ENCODE data around the gene ACTN2.

ACTN2 gene

GRCh38 chr1:236767276-236767675 is 81.0 kb downstream of the ACTN2 start:
- Histone ChIP-seq H3K4me3 (no peak overlapping the region), H3K36me3 (peaks cover 0 to 11% (median 4%) of the 10 kb centered on the region in 3 donors), H3K9me3 (no peaks in the 10 kb centered on the region), H3K4me1 (no peaks in the 10 kb centered on the region), H3K27me3 (no peaks in the 10 kb centered on the region), H3K27ac (no peak overlapping the region)
- no peak for TF ChIP-seq CTCF (IDR thresholded peaks at IDR 0.05)
- intact Hi-C loops (cut with DNase I; ENCODE audit: low total_unique reads), result loop anchor here (10.0 kb wide), 1 partner anchor 108 kb away; no protein-coding TSS in a partner anchor
- DNase-seq, result no peak

GRCh38 chr1:236768601-236769000 is 82.3 kb downstream of the ACTN2 start:
- no peaks in the 10 kb centered on the region for H3K4me1 ChIP-seq
- H3K27ac ChIP-seq, result no peak overlapping the region
- no peaks in the 10 kb centered on the region for H3K27me3 ChIP-seq
- no peak for DNase-seq
- no peak overlapping the region for H3K4me3 ChIP-seq
- intact Hi-C loops (cut with DNase I; ENCODE audit: low total_unique reads), result loop anchor here (10.0 kb wide), 1 partner anchor 106 kb away; no protein-coding TSS in a partner anchor
- peaks cover 0 to 3% (median 0%) of the 10 kb centered on the region in 3 donors for H3K36me3 ChIP-seq
- TF ChIP-seq CTCF (IDR thresholded peaks at IDR 0.05), result no peak
- no peaks in the 10 kb centered on the region for H3K9me3 ChIP-seq

- Histone ChIP-seq H3K4me3 (no peak overlapping the region), H3K27me3 (no peaks in the 10 kb centered on the region), H3K4me1 (no peaks in the 10 kb centered on the region), H3K9me3 (peaks cover 0 to 4% (median 0%) of the 10 kb centered on the region in 3 donors), H3K36me3 (no peaks in the 10 kb centered on the region), H3K27ac (no peak overlapping the region)
- intact Hi-C loops (cut with DNase I; ENCODE audit: low total_unique reads), result loop anchor here (10.0 kb wide), 1 partner anchor 169 kb away; the partner anchor contains the start of gene HEATR1
- TF ChIP-seq CTCF (IDR thresholded peaks at IDR 0.05), result no peak
- no peak for DNase-seq
These were observed 87.6 kb downstream of the ACTN2 start for GRCh38 chr1:236773919-236774318.

- Histone ChIP-seq H3K4me1 (no peaks in the 10 kb centered on the region), H3K36me3 (no peaks in the 10 kb centered on the region), H3K4me3 (no peak overlapping the region), H3K9me3 (peaks cover 0 to 13% (median 3%) of the 10 kb centered on the region in 3 donors), H3K27ac (no peak overlapping the region), H3K27me3 (no peaks in the 10 kb centered on the region)
- intact Hi-C loops (cut with DNase I; ENCODE audit: low total_unique reads), result loop anchor here (10.0 kb wide), 1 partner anchor 170 kb away; the partner anchor contains the start of gene HEATR1
- peak; percentile 30 to 34 for TF ChIP-seq CTCF (IDR thresholded peaks at IDR 0.05)
- no peak for DNase-seq
These were observed 88.6 kb downstream of the ACTN2 start for GRCh38 chr1:236774926-236775325.

GRCh38 chr1:236779312-236779711 is 93.0 kb downstream of the ACTN2 start:
- Histone ChIP-seq H3K27ac (no peak overlapping the region), H3K4me1 (no peaks in the 10 kb centered on the region), H3K36me3 (no peaks in the 10 kb centered on the region), H3K9me3 (peaks cover 0 to 13% (median 3%) of the 10 kb centered on the region in 3 donors), H3K4me3 (no peak overlapping the region), H3K27me3 (no peaks in the 10 kb centered on the region)
- intact Hi-C loops (cut with DNase I; ENCODE audit: low total_unique reads), result loop anchor here (10.0 kb wide), 1 partner anchor 175 kb away; the partner anchor contains the start of gene HEATR1
- TF ChIP-seq CTCF (IDR thresholded peaks at IDR 0.05), result no peak
- DNase-seq, result no peak

GRCh38 chr1:236785477-236785876 is 99.2 kb downstream of the ACTN2 start:
- DNase-seq, result no peak
- H3K27ac ChIP-seq, result no peak overlapping the region
- H3K4me1 ChIP-seq, result no peaks in the 10 kb centered on the region
- no peaks in the 10 kb centered on the region for H3K36me3 ChIP-seq
- intact Hi-C loops (cut with DNase I; ENCODE audit: low total_unique reads), result no loop called here
- no peaks in the 10 kb centered on the region for H3K27me3 ChIP-seq
- TF ChIP-seq CTCF (IDR thresholded peaks at IDR 0.05), result no peak
- H3K4me3 ChIP-seq, result no peak overlapping the region
- H3K9me3 ChIP-seq, result no peaks in the 10 kb centered on the region

All from tibial artery (tissue), 4 donors.